Stomach (tissue), 4 donors: Measurements from ENCODE around the gene GPRASP1.

Source experiments
- POLR2A ChIP-seq, 4 donors: fragments of 450-650 bp; IDR thresholded peaks; one replicate each; pipeline ENCODE4 v1.6.1; 2016; ENCODE audit warnings: antibody characterized with exemption in 4 of 4, control low read depth in 2 of 4, mild to moderate bottlenecking in 1 of 4, moderate library complexity in 1 of 4
- TF ChIP-seq, protein P1 (sequence below), 7 experiments: fragments of 450-650 bp in 4 of 7; fragments of 200-600 bp in 3 of 7; sonication (generic) in 3 of 7; IDR thresholded peaks; one replicate each; pipeline ENCODE4 v1.5.1; 2016 to 2019; ENCODE audit warnings: antibody characterized with exemption in 7 of 7, control low read depth in 2 of 7, mild to moderate bottlenecking in 1 of 7

DNA sequence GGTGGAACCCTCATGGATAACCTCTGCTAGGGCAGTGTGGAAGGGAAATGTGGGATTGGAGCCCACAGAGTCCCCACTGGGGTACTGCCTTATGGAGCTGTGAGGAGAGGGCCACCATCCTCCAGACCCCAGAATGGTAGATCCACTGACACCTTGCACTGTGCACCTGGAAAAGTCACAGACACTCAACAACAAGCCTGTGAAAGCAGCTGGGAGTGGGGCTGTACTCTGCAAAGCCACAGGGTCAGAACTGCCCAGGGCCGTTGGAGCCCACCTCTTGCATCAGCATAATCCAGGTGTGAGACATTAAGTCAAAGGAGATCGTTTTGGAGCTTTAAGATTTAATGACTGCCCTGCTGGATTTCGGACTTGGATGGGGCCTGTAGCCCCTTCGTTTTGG, 40.4 kb upstream of the GPRASP1 start:
- no peak for TF ChIP-seq POLR2A (IDR thresholded peaks at IDR 0.05)
- TF ChIP-seq, protein P1, sequence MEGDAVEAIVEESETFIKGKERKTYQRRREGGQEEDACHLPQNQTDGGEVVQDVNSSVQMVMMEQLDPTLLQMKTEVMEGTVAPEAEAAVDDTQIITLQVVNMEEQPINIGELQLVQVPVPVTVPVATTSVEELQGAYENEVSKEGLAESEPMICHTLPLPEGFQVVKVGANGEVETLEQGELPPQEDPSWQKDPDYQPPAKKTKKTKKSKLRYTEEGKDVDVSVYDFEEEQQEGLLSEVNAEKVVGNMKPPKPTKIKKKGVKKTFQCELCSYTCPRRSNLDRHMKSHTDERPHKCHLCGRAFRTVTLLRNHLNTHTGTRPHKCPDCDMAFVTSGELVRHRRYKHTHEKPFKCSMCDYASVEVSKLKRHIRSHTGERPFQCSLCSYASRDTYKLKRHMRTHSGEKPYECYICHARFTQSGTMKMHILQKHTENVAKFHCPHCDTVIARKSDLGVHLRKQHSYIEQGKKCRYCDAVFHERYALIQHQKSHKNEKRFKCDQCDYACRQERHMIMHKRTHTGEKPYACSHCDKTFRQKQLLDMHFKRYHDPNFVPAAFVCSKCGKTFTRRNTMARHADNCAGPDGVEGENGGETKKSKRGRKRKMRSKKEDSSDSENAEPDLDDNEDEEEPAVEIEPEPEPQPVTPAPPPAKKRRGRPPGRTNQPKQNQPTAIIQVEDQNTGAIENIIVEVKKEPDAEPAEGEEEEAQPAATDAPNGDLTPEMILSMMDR (IDR thresholded peaks at IDR 0.05): no peak
